Hepatic stellate cell (primary cell): ENCODE measurements around the gene NEU1.
A peak's percentile ranks its signal among the peaks of the same experiment; 100 is the strongest.
"Not testable (repeated sequence)": the region's sequence is repeated elsewhere in the genome, so short reads cannot be mapped to it uniquely, and the experiment has no call there.

Experiments used
- DNase-seq: peaks from one replicate; pipeline ENCODE4 v3.0.0; 2011; ENCODE audit warnings: low spot score

NEU1 gene

GRCh38 chr6:31862344-31863235, at the start of gene NEU1:
NEU1 (minus strand) TSS chr6:31862821; CDS start chr6:31862776, 45 bp downstream.
- peak; percentile 100 for DNase-seq

- no peak for DNase-seq
Observed at GRCh38 chr6:31911826-31912585, 49.4 kb upstream of the NEU1 start.

- DNase-seq, result not testable (repeated sequence)
Observed at GRCh38 chr6:31909298-31909697, 46.7 kb upstream of the NEU1 start.

GRCh38 chr6:31908791-31909190, 46.2 kb upstream of the NEU1 start:
- no peak for DNase-seq

- not testable (repeated sequence) for DNase-seq
Observed at GRCh38 chr6:31908255-31908654, 45.6 kb upstream of the NEU1 start.

- DNase-seq, result no peak
Observed at GRCh38 chr6:31907158-31907813, 44.7 kb upstream of the NEU1 start.

- not testable (repeated sequence) for DNase-seq
Observed at GRCh38 chr6:31906727-31907126, 44.1 kb upstream of the NEU1 start.

- no peak for DNase-seq
Observed at GRCh38 chr6:31906122-31906521, 43.5 kb upstream of the NEU1 start.

GRCh38 chr6:31905041-31905440, 42.4 kb upstream of the NEU1 start:
- no peak for DNase-seq

GRCh38 chr6:31903957-31904356, 41.3 kb upstream of the NEU1 start:
- no peak for DNase-seq

- peak; percentile 94 for DNase-seq
Observed at GRCh38 chr6:31901953-31902643, 39.5 kb upstream of the NEU1 start, which contains the start of gene ZBTB12. ZBTB12 (minus strand) TSS chr6:31902086; CDS start chr6:31901305, 781 bp downstream.

GRCh38 chr6:31901415-31901952, 38.9 kb upstream of the NEU1 start:
- peak; percentile 72 for DNase-seq

- DNase-seq, result no peak
Observed at GRCh38 chr6:31900917-31901414, 38.3 kb upstream of the NEU1 start.

GRCh38 chr6:31899882-31900722, 37.5 kb upstream of the NEU1 start:
- DNase-seq, result no peak

GRCh38 chr6:31899215-31899614, 36.6 kb upstream of the NEU1 start:
- no peak for DNase-seq

GRCh38 chr6:31898383-31899011, 35.9 kb upstream of the NEU1 start:
- DNase-seq, result peak; percentile 38

GRCh38 chr6:31897612-31898382, 35.2 kb upstream of the NEU1 start, which contains the start of gene EHMT2:
EHMT2 (minus strand) TSS chr6:31897698; CDS start chr6:31897677, 21 bp downstream.
- peak; percentile 92 for DNase-seq

- DNase-seq, result no peak
Observed at GRCh38 chr6:31896856-31897611, 34.4 kb upstream of the NEU1 start.
